H1 (cell line): ENCODE results near the gene DYNLRB1. TPM values are rescaled to one million over a fixed set of nuclear protein-coding genes. Genes with fewer than 3 reads are reported as not detected.

Experiments used
- CTCF ChIA-PET: fragments of 300-600 bp; sonication (Branson Sonifier 250); formaldehyde crosslinking; loops from one replicate; lab custom pipeline; 2021; ENCODE audit not compliant: partially characterized antibody; lab: Charles Lee
- POLR2A ChIA-PET: fragments of 300-600 bp; sonication (Branson Sonifier 250); formaldehyde crosslinking; loops from one replicate; lab custom pipeline; 2021; ENCODE audit warnings: inconsistent platforms; ENCODE audit not compliant: partially characterized antibody; lab: Charles Lee
- DNase-seq, 2 experiments: peaks; one replicate each; pipeline versions ENCODE4 v3.0.0 to v3.0.0-alpha.2; 2010 to 2022; ENCODE audit warnings: low spot score in 2 of 2, low read depth in 1 of 2, mixed read lengths in 1 of 2
- FAIRE-seq: peaks from 2 replicates; lab custom pipeline; 2011; peaks lifted over from hg19 to GRCh38; lab: Jason Lieb, UNC
- H2AFZ ChIP-seq: 2 replicates; pipeline ENCODE4 v1.8.1; 2012; ENCODE audit warnings: low read length, inconsistent platforms
- H2AK5ac ChIP-seq: 2 replicates; pipeline ENCODE4 v1.6.1; 2013; ENCODE audit warnings: low read depth, low read length
- H2BK120ac ChIP-seq: replicated peaks from 2 replicates; pipeline ENCODE3; 2013; ENCODE audit warnings: low read depth, low read length, inconsistent platforms
- H2BK12ac ChIP-seq: 2 replicates; pipeline ENCODE4 v1.6.1; 2013; ENCODE audit warnings: low read depth, low read length
- H2BK15ac ChIP-seq: 2 replicates; pipeline ENCODE4 v1.6.1; 2013; ENCODE audit warnings: low read length
- H2BK20ac ChIP-seq: 2 replicates; pipeline ENCODE4 v1.6.1; 2013; ENCODE audit warnings: low read length
- H2BK5ac ChIP-seq: 2 replicates; pipeline ENCODE4 v1.6.1; 2013; ENCODE audit warnings: low read depth, low read length
- H3K14ac ChIP-seq: 2 replicates; pipeline ENCODE4 v1.6.1; 2013; ENCODE audit warnings: inconsistent platforms; ENCODE audit not compliant: insufficient read length
- H3K18ac ChIP-seq: 2 replicates; pipeline ENCODE4 v1.6.1; 2013; ENCODE audit warnings: low read length; ENCODE audit errors: extremely low read depth
- H3K23ac ChIP-seq: 2 replicates; pipeline ENCODE4 v1.6.1; 2013; ENCODE audit warnings: inconsistent platforms; ENCODE audit not compliant: insufficient read length
- H3K23me2 ChIP-seq: 2 replicates; pipeline ENCODE4 v1.6.1; 2013; ENCODE audit warnings: low read depth, low read length
- H3K27ac ChIP-seq: 2 replicates; pipeline ENCODE4 v1.6.1; 2011; ENCODE audit warnings: low read depth, low read length, inconsistent platforms
- H3K27me3 ChIP-seq, 4 experiments: replicated peaks in 1 of 4; 1 replicate in 1 of 4; 2 replicates in 3 of 4; pipeline versions ENCODE4 v1.6.1 to v1.8.1; 2011 to 2013; ENCODE audit warnings: low read length in 3 of 4, mild to moderate bottlenecking in 3 of 4, inconsistent platforms in 2 of 4, mixed read lengths in 2 of 4, moderate library complexity in 1 of 4; ENCODE audit not compliant: control insufficient read depth in 3 of 4, insufficient read depth in 3 of 4; ENCODE audit errors: extremely low read depth in 1 of 4
- H3K36me3 ChIP-seq, 4 experiments: 2 replicates each; pipeline versions ENCODE4 v1.6.1 to v1.8.1; 2011 to 2013; ENCODE audit warnings: mild to moderate bottlenecking in 4 of 4, low read length in 3 of 4, moderate library complexity in 2 of 4, control low read depth in 1 of 4, inconsistent platforms in 1 of 4; ENCODE audit not compliant: insufficient read depth in 4 of 4, control insufficient read depth in 2 of 4
- H3K4ac ChIP-seq: replicated peaks from 2 replicates; pipeline ENCODE3; 2013; ENCODE audit warnings: low read length, low read depth, mixed read lengths, inconsistent platforms; ENCODE audit not compliant: insufficient read length
- H3K4me1 ChIP-seq, 4 experiments: replicated peaks in 1 of 4; 1 replicate in 1 of 4; 2 replicates in 3 of 4; pipeline versions ENCODE4 v1.6.1 to v1.8.1; 2011 to 2013; ENCODE audit warnings: low read length in 3 of 4, inconsistent platforms in 2 of 4, mixed read lengths in 1 of 4; ENCODE audit not compliant: insufficient read depth in 4 of 4, control insufficient read depth in 3 of 4
- H3K4me2 ChIP-seq, 2 experiments: 2 replicates each; pipeline versions ENCODE4 v1.6.1 to v1.8.1; 2011 to 2013; ENCODE audit warnings: low read depth in 2 of 2, low read length in 2 of 2, control low read depth in 1 of 2, inconsistent platforms in 1 of 2, mild to moderate bottlenecking in 1 of 2; ENCODE audit not compliant: insufficient read depth in 1 of 2
- H3K4me3 ChIP-seq, 4 experiments: fragments of 200-600, 300-600 bp in 1 of 4; sonication (generic), shearing (Covaris generic), sonication (Bioruptor Twin) in 1 of 4; 2 replicates each; pipeline versions ENCODE4 v1.5.1 to v1.8.1; 2011 to 2016; ENCODE audit warnings: low read length in 4 of 4, low read depth in 3 of 4, control low read depth in 2 of 4, inconsistent platforms in 2 of 4, mild to moderate bottlenecking in 2 of 4, mixed read lengths in 1 of 4, moderate library complexity in 1 of 4; ENCODE audit not compliant: insufficient read depth in 2 of 4; ENCODE audit errors: extremely low read depth in 1 of 4
- H3K56ac ChIP-seq: replicated peaks from 2 replicates; pipeline ENCODE3; 2013; ENCODE audit warnings: low read depth, mild to moderate bottlenecking, mixed read lengths, low read length, inconsistent platforms; ENCODE audit not compliant: insufficient read length
- H3K79me1 ChIP-seq: 2 replicates; pipeline ENCODE4 v1.6.1; 2013; ENCODE audit warnings: low read depth, low read length, control low read depth
- H3K79me2 ChIP-seq, 2 experiments: 2 replicates each; pipeline versions ENCODE4 v1.6.1 to v1.8.1; 2012 to 2013; ENCODE audit warnings: low read length in 2 of 2, mild to moderate bottlenecking in 2 of 2, inconsistent platforms in 1 of 2; ENCODE audit not compliant: insufficient read depth in 2 of 2, control insufficient read depth in 1 of 2
- H3K9ac ChIP-seq, 4 experiments: replicated peaks in 1 of 4; 1 replicate in 1 of 4; 2 replicates in 3 of 4; pipeline versions ENCODE4 v1.6.1 to v1.8.1; 2011 to 2013; ENCODE audit warnings: low read depth in 3 of 4, low read length in 3 of 4, control low read depth in 2 of 4, mild to moderate bottlenecking in 2 of 4, moderate library complexity in 2 of 4, inconsistent platforms in 1 of 4; ENCODE audit errors: extremely low read depth in 1 of 4
- H3K9me3 ChIP-seq, 2 experiments: 2 replicates each; pipeline versions ENCODE4 v1.6.1 to v1.8.1; 2012 to 2013; ENCODE audit warnings: mild to moderate bottlenecking in 2 of 2, moderate library complexity in 2 of 2, control low read depth in 1 of 2, inconsistent platforms in 1 of 2, low read depth in 1 of 2, low read length in 1 of 2, mixed read lengths in 1 of 2; ENCODE audit not compliant: insufficient read depth in 2 of 2
- H4K20me1 ChIP-seq, 2 experiments: replicated peaks in 1 of 2; 2 replicates each; pipeline versions ENCODE3 to v1.8.1; 2011 to 2013; ENCODE audit warnings: inconsistent platforms in 2 of 2, low read length in 2 of 2, mild to moderate bottlenecking in 1 of 2; ENCODE audit not compliant: insufficient read depth in 2 of 2, control insufficient read depth in 1 of 2
- H4K5ac ChIP-seq: 2 replicates; pipeline ENCODE4 v1.6.1; 2013; ENCODE audit warnings: low read length, low read depth, mixed read lengths, inconsistent platforms; ENCODE audit not compliant: insufficient read length
- H4K8ac ChIP-seq: 2 replicates; pipeline ENCODE4 v1.8.0; 2013; ENCODE audit warnings: mild to moderate bottlenecking, moderate library complexity, low read length, inconsistent platforms; ENCODE audit not compliant: insufficient read depth; ENCODE audit errors: extremely low read depth
- H4K91ac ChIP-seq: replicated peaks from 2 replicates; pipeline ENCODE3; 2013; ENCODE audit warnings: low read length, mixed read lengths, inconsistent platforms; ENCODE audit not compliant: insufficient read length
- CREB1 ChIP-seq: IDR thresholded peaks from 2 replicates; pipeline ENCODE4 v1.6.1; 2012; ENCODE audit warnings: inconsistent platforms
- CTCF ChIP-seq, 3 experiments: IDR thresholded peaks; 1 replicate in 2 of 3; 2 replicates in 1 of 3; pipeline versions ENCODE4 v1.5.1 to v1.6.1; 2011; ENCODE audit warnings: low read length in 3 of 3, mild to moderate bottlenecking in 3 of 3, inconsistent platforms in 2 of 3, low read depth in 1 of 3, moderate library complexity in 1 of 3; ENCODE audit not compliant: insufficient read depth in 1 of 3; ENCODE audit errors: control extremely low read depth in 1 of 3
- JUND ChIP-seq: IDR thresholded peaks from 2 replicates; pipeline ENCODE4 v1.6.1; 2011; ENCODE audit warnings: mild to moderate bottlenecking, improper control_type of control experiment, low read length
- MAFK ChIP-seq: IDR thresholded peaks from 2 replicates; pipeline ENCODE4 v1.6.1; 2012; ENCODE audit warnings: low read depth, mild to moderate bottlenecking, improper control_type of control experiment, low read length
- RAD21 ChIP-seq, 2 experiments: IDR thresholded peaks in 1 of 2; conservative IDR thresholded peaks in 1 of 2; 2 replicates each; pipeline ENCODE4 v1.6.1; 2011; ENCODE audit warnings: low read depth in 2 of 2, low read length in 2 of 2, improper control_type of control experiment in 1 of 2, inconsistent platforms in 1 of 2, mild to moderate bottlenecking in 1 of 2, moderate library complexity in 1 of 2
- SIX5 ChIP-seq: IDR thresholded peaks from 2 replicates; pipeline ENCODE4 v1.6.1; 2011; ENCODE audit warnings: mild to moderate bottlenecking, low read depth, low read length
- SP2 ChIP-seq: IDR thresholded peaks from 2 replicates; pipeline ENCODE4 v1.6.1; 2012; ENCODE audit warnings: mild to moderate bottlenecking, low read length, inconsistent platforms
- TAF7 ChIP-seq: optimal IDR thresholded peaks from 2 replicates; pipeline ENCODE3; 2011; ENCODE audit warnings: low read depth, mild to moderate bottlenecking, inconsistent platforms, low read length, moderate library complexity, borderline replicate concordance
- WGBS, 2 experiments: shearing (Covaris generic) in 1 of 2; methylation state at CpG; one replicate each; pipeline versions ENCODE4 v1.1.6 to v1.1.7; 2013 to 2015; ENCODE audit warnings: low lambda C conversion rate in 2 of 2, mixed read lengths in 2 of 2, inconsistent platforms in 1 of 2, low coverage in 1 of 2, missing lambda C conversion rate in 1 of 2; ENCODE audit not compliant: insufficient replicate concordance in 2 of 2, insufficient coverage in 1 of 2, insufficient read length in 1 of 2; ENCODE audit errors: extremely low coverage in 1 of 2, missing lambda C conversion rate in 1 of 2; 5-methylcytosine and 5-hydroxymethylcytosine counted together
- polyA plus RNA-seq, 7 experiments: library from polyadenylated mRNA; depleted of rRNA in 3 of 7; stranded (reverse) in 5 of 7; unstranded in 2 of 7; fragments of >200 nt in 5 of 7; fragments of 200-250 nt in 2 of 7; gene quantifications; 1 replicate in 5 of 7; 2 replicates in 1 of 7; 4 replicates in 1 of 7; pipeline versions ENCODE4 v1.2.1 to v1.2.3, GENCODE V29; 2011 to 2013; ENCODE audit warnings: missing spikeins in 2 of 7, mixed read lengths in 2 of 7
- total RNA-seq: library from RNA; stranded (reverse); fragmentation: NEBNext Ultra II Directional; extraction: Animal tissue kit (Norgen Biotek cat#: 25700); gene quantifications from 2 replicates; pipeline ENCODE4 v1.2.1, GENCODE V29; 2021

The DYNLRB1 gene
- total and polyA plus RNA-seq, 2 of the 8 experiments (the other 6 are each of a cell fraction or from before 2014, with no cell fraction given) = 109 to 214 TPM

DNA sequence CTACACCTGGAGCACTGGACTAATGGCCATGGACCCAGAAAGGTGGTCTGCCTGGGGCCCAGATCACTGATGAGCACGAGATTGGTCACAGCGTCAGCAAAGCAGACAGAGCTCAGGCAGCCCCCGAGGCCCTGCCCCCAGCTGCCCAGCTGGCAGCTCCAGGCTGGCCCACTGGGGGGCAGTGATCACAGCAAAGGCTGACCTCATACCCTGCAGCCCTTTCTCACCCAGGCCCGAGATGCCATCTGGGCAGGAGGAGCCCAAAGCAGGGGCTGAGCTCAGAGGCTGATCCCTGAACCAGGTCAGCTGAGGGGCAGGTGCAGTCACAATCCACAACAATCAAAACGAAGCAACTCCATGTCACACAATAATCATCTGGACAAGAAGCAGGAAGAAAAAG, 46.4 kb downstream of the DYNLRB1 start:
- 73% methylated on average over 5 of the region's 5 CpGs; no CpG with 5 or more reads in 1 of the 2 experiments for WGBS, 2 experiments
- no peak overlapping the region for H3K18ac ChIP-seq
- no peaks in the 10 kb centered on the region for H3K9me3 ChIP-seq
- no peaks in the 10 kb centered on the region for H3K36me3 ChIP-seq
- DNase-seq = peak in 1 of 2 experiments; percentile 56
- no peaks in the 10 kb centered on the region; a peak in 2 of 7 replicates for H3K27me3 ChIP-seq
- H2BK120ac ChIP-seq = no peak overlapping the region
- no peak overlapping the region for H3K14ac ChIP-seq
- H2AFZ ChIP-seq = no peak overlapping the region
- H3K4me3 ChIP-seq = no peak overlapping the region
- TF ChIP-seq SIX5 (no peak), CTCF (IDR thresholded peaks at IDR 0.05; ENCODE audit: control extremely low read depth in 1 of 3, insufficient read depth in 1 of 3, low read depth in 1 of 3, low read length in 3 of 3) (peak; percentile 55 to 61 (median 60)), MAFK (no peak), TAF7 (no peak), CREB1 (peak; percentile 54), JUND (peak; percentile 72; the same call in 1 of the 2 replicates), SP2 (no peak), RAD21 (IDR thresholded peaks at IDR 0.05 in 1 of 2, conservative IDR thresholded peaks at IDR 0.05 in 1 of 2; ENCODE audit: low read depth in 2 of 2, low read length in 2 of 2) (peak; percentile 45 to 64; a peak in 3 of 4 replicates)
- H3K23ac ChIP-seq = no peak overlapping the region
- no peak overlapping the region for H2AK5ac ChIP-seq
- H4K8ac ChIP-seq = no peak overlapping the region
- no peak overlapping the region for H3K56ac ChIP-seq
- FAIRE-seq = no peak
- no peak overlapping the region for H3K4ac ChIP-seq
- H2BK15ac ChIP-seq = no peak overlapping the region
- H3K79me1 ChIP-seq = peaks cover 6% of the 10 kb centered on the region
- H3K23me2 ChIP-seq = peaks cover 6% of the 10 kb centered on the region
- no peaks in the 10 kb centered on the region for H3K79me2 ChIP-seq
- H3K9ac ChIP-seq = no peak overlapping the region
- no peak overlapping the region for H4K91ac ChIP-seq
- no peak overlapping the region for H3K27ac ChIP-seq
- H3K4me1 ChIP-seq = peaks cover 0 to 2% (median 0%) of the 10 kb centered on the region in 4 experiments; a peak in 1 of 7 replicates
- peaks cover 0 to 10% of the 10 kb centered on the region in 2 experiments for H4K20me1 ChIP-seq
- no peak overlapping the region for H2BK5ac ChIP-seq
- POLR2A ChIA-PET = no interaction called here
- H4K5ac ChIP-seq = no peak overlapping the region
- CTCF ChIA-PET = interaction anchor here (0.9 to 6.2 kb wide), 16 partner anchors 8 to 310 kb away, joined by 3 to 48 read pairs (median 4); partner anchors contain the start of gene GGT7
- H2BK12ac ChIP-seq = no peak overlapping the region
- no peak overlapping the region for H3K4me2 ChIP-seq
- no peak overlapping the region for H2BK20ac ChIP-seq
